Testis (tissue), 3 donors: Measurements from ENCODE around the gene CFAP157. TPM values are rescaled to one million over a fixed set of nuclear protein-coding genes. Genes with fewer than 3 reads are reported as not detected.

ENCODE experiments used
- DNase-seq: peaks from one replicate; pipeline ENCODE4 v3.0.0-alpha.2; 2019
- H3K27ac ChIP-seq, 2 donors: fragments of 200-600 bp; sonication (generic); one replicate each; pipeline ENCODE4 v1.5.1; 2019
- H3K27me3 ChIP-seq: fragments of 200-600 bp; sonication (generic); one replicate; pipeline ENCODE4 v1.5.1; 2019
- H3K36me3 ChIP-seq: fragments of 200-600 bp; sonication (generic); one replicate; pipeline ENCODE4 v1.5.1; 2017; ENCODE audit warnings: low read depth; ENCODE audit errors: missing control alignments
- H3K4me1 ChIP-seq: fragments of 200-600 bp; sonication (generic); one replicate; pipeline ENCODE4 v1.5.1; 2019
- H3K4me3 ChIP-seq, 2 donors: fragments of 200-600 bp; sonication (generic); one replicate each; pipeline ENCODE4 v1.5.1; 2017 to 2019
- H3K9me3 ChIP-seq: fragments of 200-600 bp; sonication (generic); one replicate; pipeline ENCODE4 v1.5.1; 2017
- CTCF ChIP-seq, 3 experiments: fragments of 450-650 bp in 2 of 3; fragments of 200-600 bp in 1 of 3; sonication (generic) in 1 of 3; IDR thresholded peaks; one replicate each; pipeline ENCODE4 v1.5.1; 2016 to 2019; ENCODE audit warnings: antibody characterized with exemption in 3 of 3, mild to moderate bottlenecking in 2 of 3, moderate library complexity in 1 of 3
- POLR2A ChIP-seq: fragments of 450-650 bp; IDR thresholded peaks from one replicate; pipeline ENCODE4 v1.6.1; 2017; ENCODE audit warnings: antibody characterized with exemption, mild to moderate bottlenecking, moderate library complexity
- WGBS, 2 donors: methylation state at CpG; one replicate each; pipeline ENCODE4 v1.1.5; 2018; 5-methylcytosine and 5-hydroxymethylcytosine counted together
- intact Hi-C: fragments of 100-400 bp; cut with DNase I; formaldehyde crosslinking; loops from one replicate; pipeline ENCODE4 v1.15.1; 2023; ENCODE audit warnings: low total_unique reads
- polyA plus RNA-seq: library from polyadenylated mRNA; stranded (reverse); fragments of 350-450 nt; fragmentation: Illumina TruSeq; extraction: RNeasy Lipid Tissue Mini Kit (QIAGEN cat#74804); gene quantifications from one replicate; pipeline ENCODE4 v1.2.3, GENCODE V29; 2014; ENCODE audit warnings: low read depth, low replicate concordance; ENCODE audit not compliant: insufficient read depth
- total RNA-seq, 2 donors: library from RNA; depleted of rRNA; stranded (reverse); fragments of >200 nt; gene quantifications; one replicate each; pipeline ENCODE4 v1.2.3, GENCODE V29; 2016

The CFAP157 gene
- total and polyA plus RNA-seq, 3 donors from 2014 or later = 11.6 to 30.6 (median 26.5) TPM

DNA sequence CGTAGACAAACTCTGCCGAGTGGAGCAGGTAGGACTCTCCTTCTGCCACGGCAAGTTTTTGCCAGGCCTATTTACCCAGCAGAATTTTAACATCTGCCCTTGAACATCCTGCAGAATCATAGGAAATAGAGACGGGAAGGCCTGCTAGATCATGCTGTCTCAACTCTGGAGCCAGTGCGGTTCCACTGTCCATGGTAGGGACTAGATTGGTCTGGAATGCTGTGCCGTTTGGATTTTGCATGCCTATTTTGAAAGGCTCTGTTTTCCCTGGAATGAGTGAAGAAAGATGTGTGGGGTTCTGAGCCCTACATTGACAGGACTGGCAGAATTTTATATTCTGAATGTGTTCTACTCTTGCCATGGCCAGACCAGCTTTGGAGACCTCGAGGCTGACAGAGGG is 33.6 kb upstream of the CFAP157 start:
- no peaks in the 10 kb centered on the region for H3K4me1 ChIP-seq
- H3K4me3 ChIP-seq = no peak overlapping the region
- no peak for DNase-seq
- intact Hi-C loops = no loop called here
- no peak for TF ChIP-seq POLR2A
- TF ChIP-seq CTCF (IDR thresholded peaks at IDR 0.05) = no peak
- 91 to 93% methylated on average over 7 of the region's 7 CpGs for WGBS, 2 donors
- H3K27me3 ChIP-seq = no peaks in the 10 kb centered on the region
- no peak overlapping the region for H3K27ac ChIP-seq
- no peaks in the 10 kb centered on the region for H3K9me3 ChIP-seq
- no peaks in the 10 kb centered on the region for H3K36me3 ChIP-seq

DNA sequence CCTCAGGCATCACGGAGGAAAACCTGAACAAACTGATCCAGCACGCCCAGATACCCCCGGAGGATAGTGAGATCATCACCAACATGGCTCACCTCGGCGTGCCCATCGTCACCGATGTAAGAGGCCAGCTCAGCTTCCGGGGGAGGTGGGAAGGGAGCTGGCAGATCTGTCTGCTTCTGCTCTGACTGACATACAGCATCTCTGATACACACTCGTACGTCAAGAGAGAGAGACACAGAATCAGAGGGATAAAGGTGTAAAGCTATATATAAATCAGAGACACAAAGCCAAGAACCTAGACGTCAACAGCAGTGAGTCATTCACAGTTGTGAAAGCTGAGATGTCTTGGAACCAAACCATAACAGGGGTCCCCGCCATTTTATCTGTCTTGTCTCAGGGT is 30.1 kb upstream of the CFAP157 start:
- WGBS, 2 donors = 89 to 93% methylated on average over 12 of the region's 12 CpGs
- TF ChIP-seq POLR2A = no peak
- TF ChIP-seq CTCF (IDR thresholded peaks at IDR 0.05) = no peak
- no peak for DNase-seq
- no peaks in the 10 kb centered on the region for H3K36me3 ChIP-seq
- intact Hi-C loops = no loop called here
- no peak overlapping the region for H3K4me3 ChIP-seq
- no peaks in the 10 kb centered on the region for H3K9me3 ChIP-seq
- H3K27me3 ChIP-seq = no peaks in the 10 kb centered on the region
- no peaks in the 10 kb centered on the region for H3K4me1 ChIP-seq
- H3K27ac ChIP-seq = no peak overlapping the region

GRCh38 chr9:127679506-127679905 is 27.3 kb upstream of the CFAP157 start:
- intact Hi-C loops = no loop called here
- Histone ChIP-seq H3K9me3 (no peaks in the 10 kb centered on the region), H3K4me3 (no peak overlapping the region), H3K4me1 (no peaks in the 10 kb centered on the region), H3K27me3 (no peaks in the 10 kb centered on the region), H3K27ac (no peak overlapping the region), H3K36me3 (no peaks in the 10 kb centered on the region)
- WGBS, 2 donors = 77 to 84% methylated on average over 2 of the region's 2 CpGs
- DNase-seq = no peak
- TF ChIP-seq CTCF (IDR thresholded peaks at IDR 0.05) = no peak
- TF ChIP-seq POLR2A = no peak

GRCh38 chr9:127680226-127680625 is 26.6 kb upstream of the CFAP157 start:
- Histone ChIP-seq H3K27ac (no peak overlapping the region), H3K4me3 (no peak overlapping the region), H3K4me1 (no peaks in the 10 kb centered on the region), H3K9me3 (no peaks in the 10 kb centered on the region), H3K36me3 (no peaks in the 10 kb centered on the region), H3K27me3 (no peaks in the 10 kb centered on the region)
- DNase-seq = no peak
- TF ChIP-seq CTCF (IDR thresholded peaks at IDR 0.05) (no peak), POLR2A (no peak)
- intact Hi-C loops = no loop called here
- WGBS, 2 donors = 84 to 87% methylated on average over 11 of the region's 11 CpGs

- no peaks in the 10 kb centered on the region for H3K4me1 ChIP-seq
- H3K9me3 ChIP-seq = no peaks in the 10 kb centered on the region
- H3K27me3 ChIP-seq = no peaks in the 10 kb centered on the region
- H3K27ac ChIP-seq = no peak overlapping the region
- no peaks in the 10 kb centered on the region for H3K36me3 ChIP-seq
- intact Hi-C loops = no loop called here
- TF ChIP-seq POLR2A (no peak), CTCF (IDR thresholded peaks at IDR 0.05) (no peak)
- WGBS, 2 donors = 91 to 96% methylated on average over 9 of the region's 9 CpGs
- no peak for DNase-seq
- H3K4me3 ChIP-seq = no peak overlapping the region
Observed at GRCh38 chr9:127680846-127681245, 25.9 kb upstream of the CFAP157 start.
